Neuronal stem cell (in vitro differentiated cells): ENCODE data around the gene PIEZO2.
"Not testable (repeated sequence)": the region's sequence is repeated elsewhere in the genome, so short reads cannot be mapped to it uniquely, and the experiment has no call there.

Experiments used
- DNase-seq: peaks from one replicate; pipeline ENCODE4 v3.0.0-alpha.2; 2013; ENCODE audit warnings: low spot score
- H2AFZ ChIP-seq: one replicate; pipeline ENCODE4 v1.6.1; 2013; ENCODE audit warnings: mild to moderate bottlenecking, low read length, inconsistent platforms
- H2AK5ac ChIP-seq: 2 replicates; pipeline ENCODE4 v1.6.1; 2013; ENCODE audit warnings: low read depth, mild to moderate bottlenecking, inconsistent platforms, low read length, moderate library complexity, mixed read lengths
- H2BK120ac ChIP-seq: 2 replicates; pipeline ENCODE4 v1.6.1; 2013; ENCODE audit warnings: low read depth, mild to moderate bottlenecking, inconsistent platforms, low read length, moderate library complexity, mixed read lengths
- H2BK12ac ChIP-seq: one replicate; pipeline ENCODE4 v1.6.1; 2013; ENCODE audit warnings: low read length, inconsistent platforms
- H2BK15ac ChIP-seq: 2 replicates; pipeline ENCODE4 v1.6.1; 2013; ENCODE audit warnings: mild to moderate bottlenecking, low read length, inconsistent platforms, mixed read lengths
- H2BK5ac ChIP-seq: one replicate; pipeline ENCODE4 v1.6.1; 2013; ENCODE audit warnings: inconsistent platforms, mild to moderate bottlenecking, low read length, moderate library complexity
- H3K14ac ChIP-seq: one replicate; pipeline ENCODE4 v1.6.1; 2013; ENCODE audit warnings: low read length, inconsistent platforms
- H3K18ac ChIP-seq: 2 replicates; pipeline ENCODE4 v1.6.1; 2013; ENCODE audit warnings: low read length, inconsistent platforms
- H3K23ac ChIP-seq: 2 replicates; pipeline ENCODE4 v1.6.1; 2013; ENCODE audit warnings: low read depth, mild to moderate bottlenecking, mixed read lengths, low read length, inconsistent platforms; ENCODE audit not compliant: poor library complexity
- H3K27ac ChIP-seq: replicated peaks from 3 replicates; pipeline ENCODE4 v1.5.1; 2013; ENCODE audit warnings: low read length, inconsistent platforms
- H3K27me3 ChIP-seq, 3 experiments: 2 replicates each; pipeline ENCODE4 v1.6.1; 2013; ENCODE audit warnings: low read length in 3 of 3, mild to moderate bottlenecking in 2 of 3, inconsistent platforms in 1 of 3, low read depth in 1 of 3, mixed read lengths in 1 of 3, moderate library complexity in 1 of 3; ENCODE audit not compliant: control insufficient read depth in 3 of 3, insufficient read depth in 3 of 3
- H3K36me3 ChIP-seq, 2 donors: replicated peaks in 1 of 2; 2 replicates each; pipeline ENCODE4 v1.6.1; 2013; ENCODE audit warnings: low read length in 2 of 2; ENCODE audit not compliant: control insufficient read depth in 2 of 2, insufficient read depth in 2 of 2
- H3K4ac ChIP-seq: 2 replicates; pipeline ENCODE4 v1.6.1; 2013; ENCODE audit warnings: inconsistent platforms, mild to moderate bottlenecking, low read length, moderate library complexity
- H3K4me1 ChIP-seq, 2 donors: 1 replicate in 1 of 2; 2 replicates in 1 of 2; pipeline ENCODE4 v1.6.1; 2013; ENCODE audit warnings: low read length in 2 of 2, low read depth in 1 of 2; ENCODE audit not compliant: control insufficient read depth in 2 of 2, insufficient read depth in 1 of 2
- H3K4me2 ChIP-seq: one replicate; pipeline ENCODE4 v1.6.1; 2013; ENCODE audit warnings: mild to moderate bottlenecking, low read length, inconsistent platforms; ENCODE audit not compliant: insufficient read depth, poor library complexity, severe bottlenecking
- H3K4me3 ChIP-seq, 2 donors: 2 replicates each; pipeline ENCODE4 v1.5.1; 2013; ENCODE audit warnings: low read length in 2 of 2, mild to moderate bottlenecking in 2 of 2, inconsistent platforms in 1 of 2, moderate library complexity in 1 of 2
- H3K79me1 ChIP-seq: one replicate; pipeline ENCODE4 v1.6.1; 2013; ENCODE audit warnings: low read depth, mild to moderate bottlenecking, inconsistent platforms, low read length, moderate library complexity
- H3K9ac ChIP-seq: one replicate; pipeline ENCODE4 v1.6.1; 2013; ENCODE audit warnings: mild to moderate bottlenecking, low read depth, low read length, inconsistent platforms; ENCODE audit not compliant: poor library complexity
- H3K9me3 ChIP-seq, 2 donors: replicated peaks in 1 of 2; 2 replicates each; pipeline versions ENCODE3 to v1.6.1; 2013; ENCODE audit warnings: low read length in 2 of 2, mild to moderate bottlenecking in 2 of 2, inconsistent platforms in 1 of 2, low read depth in 1 of 2, mixed read lengths in 1 of 2, moderate library complexity in 1 of 2; ENCODE audit not compliant: control insufficient read depth in 2 of 2, insufficient read depth in 1 of 2
- H4K8ac ChIP-seq: one replicate; pipeline ENCODE4 v1.6.1; 2013; ENCODE audit warnings: low read depth, mild to moderate bottlenecking, inconsistent platforms, low read length, moderate library complexity
- H4K91ac ChIP-seq: one replicate; pipeline ENCODE4 v1.6.1; 2013; ENCODE audit warnings: low read length, low read depth, mild to moderate bottlenecking, inconsistent platforms; ENCODE audit not compliant: poor library complexity
- WGBS, 2 donors: extraction: QIAGEN DNeasy Blood & Tissue Kit; methylation state at CpG; one replicate each; pipeline ENCODE4 v1.1.7; 2013; ENCODE audit warnings: missing lambda C conversion rate in 2 of 2, mixed read lengths in 1 of 2; ENCODE audit not compliant: insufficient read length in 2 of 2, insufficient replicate concordance in 1 of 2; ENCODE audit errors: extremely low coverage in 2 of 2; 5-methylcytosine and 5-hydroxymethylcytosine counted together

PIEZO2 gene

DNA sequence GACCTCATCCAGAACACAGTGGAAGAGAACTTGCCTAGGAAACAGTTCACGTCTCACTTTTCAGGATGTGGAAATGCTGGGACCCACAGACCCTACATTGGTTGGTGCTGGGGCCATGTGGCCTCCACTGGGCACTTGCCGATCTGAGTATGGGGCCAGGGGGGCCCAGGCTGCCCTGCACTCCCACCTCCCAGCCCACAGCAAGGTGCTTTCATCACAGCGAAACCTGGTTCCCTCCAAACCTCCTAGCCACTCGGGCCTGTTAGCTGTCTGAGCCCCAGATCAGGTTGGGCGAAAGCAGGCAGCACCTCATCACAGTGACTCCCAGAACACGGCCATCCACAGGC, 510.9 kb downstream of the PIEZO2 start:
- not testable (repeated sequence) for H3K27me3 ChIP-seq, H2BK12ac ChIP-seq, H3K4me1 ChIP-seq, H3K9me3 ChIP-seq, H3K4me2 ChIP-seq, H4K91ac ChIP-seq, H4K8ac ChIP-seq, H3K9ac ChIP-seq, H3K14ac ChIP-seq, H2BK5ac ChIP-seq, H3K4me3 ChIP-seq, H3K36me3 ChIP-seq, H3K27ac ChIP-seq, H3K4ac ChIP-seq, H2AFZ ChIP-seq, H3K79me1 ChIP-seq, H2BK120ac ChIP-seq, H3K18ac ChIP-seq, H3K23ac ChIP-seq, DNase-seq, H2AK5ac ChIP-seq, H2BK15ac ChIP-seq
- no CpG with 5 or more reads among the region's 6 CpGs for WGBS, 2 donors

DNA sequence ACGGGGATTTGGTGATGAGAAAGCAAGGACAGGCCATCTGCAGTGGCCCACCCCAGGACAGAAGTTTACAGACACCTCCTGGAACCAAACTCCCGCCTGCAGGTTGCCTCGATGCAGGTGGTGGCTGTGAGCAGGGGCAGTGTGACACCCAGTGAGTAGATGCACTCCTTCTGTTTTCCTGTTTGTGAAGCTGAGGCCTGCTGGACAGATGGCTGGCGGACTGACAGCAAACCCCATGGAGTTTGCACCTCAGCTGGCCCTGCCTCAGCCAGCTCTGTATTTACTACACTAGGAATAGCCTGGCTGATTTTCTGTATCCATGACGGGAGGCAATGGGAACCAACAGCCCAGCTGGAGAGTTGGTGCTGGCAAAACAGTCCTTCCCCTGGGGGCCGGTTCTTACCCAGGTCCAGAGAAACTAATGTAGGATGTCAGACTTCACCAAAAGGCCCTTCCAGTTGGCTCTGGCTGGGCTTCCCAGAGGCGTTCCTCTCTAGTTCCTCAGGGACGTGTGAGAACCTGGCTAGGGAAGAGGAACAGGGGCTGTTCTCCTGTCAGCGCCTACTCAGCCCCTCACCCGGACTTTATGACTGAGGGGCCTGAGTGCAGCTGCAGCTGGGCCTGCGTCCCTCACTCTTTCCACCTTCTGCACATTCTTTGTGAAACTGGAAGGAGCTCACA, 511.4 kb downstream of the PIEZO2 start:
- not testable (repeated sequence) for H3K14ac ChIP-seq, DNase-seq

GRCh38 chr18:10629076-10629475, 520.3 kb downstream of the PIEZO2 start:
- not testable (repeated sequence) for H2AFZ ChIP-seq, H3K79me1 ChIP-seq, H2BK15ac ChIP-seq, H3K9me3 ChIP-seq, H2BK120ac ChIP-seq, H3K4me3 ChIP-seq, H4K91ac ChIP-seq, H2BK5ac ChIP-seq, H3K4me2 ChIP-seq, H3K4ac ChIP-seq, H3K27me3 ChIP-seq, H3K27ac ChIP-seq, H3K23ac ChIP-seq, H3K36me3 ChIP-seq, H2AK5ac ChIP-seq, H4K8ac ChIP-seq, H3K4me1 ChIP-seq, H3K9ac ChIP-seq, H2BK12ac ChIP-seq, H3K18ac ChIP-seq, DNase-seq, H3K14ac ChIP-seq
- no CpG with 5 or more reads among the region's 6 CpGs for WGBS, 2 donors

More for the DNA sequence above, 511.4 kb downstream of the PIEZO2 start:
- H2BK5ac ChIP-seq, H3K9me3 ChIP-seq, H2BK12ac ChIP-seq, H3K4ac ChIP-seq, H3K23ac ChIP-seq, H3K79me1 ChIP-seq, H3K36me3 ChIP-seq, H3K4me2 ChIP-seq, H3K27ac ChIP-seq, H2AFZ ChIP-seq, H3K4me1 ChIP-seq, H3K18ac ChIP-seq, H2AK5ac ChIP-seq, H3K4me3 ChIP-seq, H4K8ac ChIP-seq, H4K91ac ChIP-seq, H3K27me3 ChIP-seq, H2BK15ac ChIP-seq, H3K9ac ChIP-seq, H2BK120ac ChIP-seq: not testable (repeated sequence)
- WGBS, 2 donors: no CpG with 5 or more reads among the region's 11 CpGs

DNA sequence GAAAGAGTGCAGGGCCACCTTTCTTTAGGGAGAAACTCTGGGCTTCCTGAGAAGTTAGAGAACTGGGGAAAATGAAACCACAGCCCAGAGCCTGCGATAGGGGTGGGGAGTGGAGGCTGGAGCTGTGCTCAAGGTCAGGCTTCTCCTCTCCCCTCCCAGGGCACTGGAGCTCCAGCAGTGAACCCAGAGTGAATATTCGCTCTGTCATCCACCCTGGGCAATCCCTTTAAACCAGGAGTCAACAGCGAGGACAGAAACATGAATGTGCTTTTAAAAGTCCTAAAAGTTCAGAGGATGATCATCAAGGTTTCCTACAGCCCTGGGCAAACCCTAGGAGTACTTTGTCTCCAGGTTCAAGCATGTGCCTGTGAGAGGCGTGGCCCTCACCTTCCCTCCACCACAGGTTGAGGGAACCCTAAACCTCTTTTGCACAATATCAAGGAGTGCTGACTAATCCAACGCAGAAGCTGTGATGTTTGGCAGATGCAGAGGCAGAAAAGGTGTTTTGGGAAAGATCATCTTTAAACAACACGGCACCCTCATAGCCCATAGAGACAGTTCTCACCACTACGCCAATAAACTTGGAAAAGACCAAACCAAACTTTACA, 522.7 kb downstream of the PIEZO2 start:
- not testable (repeated sequence) for H4K8ac ChIP-seq, H3K79me1 ChIP-seq, H3K27ac ChIP-seq, H3K4me2 ChIP-seq, H3K4me3 ChIP-seq, H3K23ac ChIP-seq, H3K4me1 ChIP-seq, H3K36me3 ChIP-seq, H2BK5ac ChIP-seq, H2AFZ ChIP-seq, H3K27me3 ChIP-seq, H3K14ac ChIP-seq, H3K9ac ChIP-seq, H2BK12ac ChIP-seq, DNase-seq, H2BK15ac ChIP-seq, H4K91ac ChIP-seq, H3K18ac ChIP-seq, H2BK120ac ChIP-seq, H2AK5ac ChIP-seq, H3K4ac ChIP-seq, H3K9me3 ChIP-seq
- no CpG with 5 or more reads among the region's 7 CpGs for WGBS, 2 donors
